H9 (cell line): ENCODE measurements around the gene PTPN23. TPM values are rescaled to one million over a fixed set of nuclear protein-coding genes. Genes with fewer than 3 reads are reported as not detected.
A peak's percentile ranks its signal among the peaks of the same experiment; 100 is the strongest.

Experiments used
- DNase-seq: peaks from one replicate; pipeline ENCODE4 v3.0.0-alpha.2; 2017
- H2AFZ ChIP-seq: one replicate; pipeline ENCODE4 v1.6.1; 2013; ENCODE audit warnings: mild to moderate bottlenecking, low read length, control low read depth, moderate library complexity
- H2AK5ac ChIP-seq: 2 replicates; pipeline ENCODE4 v1.6.1; 2013; ENCODE audit warnings: low read length, control low read depth, mixed read lengths; ENCODE audit not compliant: insufficient read length
- H2BK120ac ChIP-seq: one replicate; pipeline ENCODE4 v1.6.1; 2013; ENCODE audit warnings: low read depth, mild to moderate bottlenecking, low read length, control low read depth, inconsistent platforms; ENCODE audit not compliant: poor library complexity, severe bottlenecking
- H2BK12ac ChIP-seq: 2 replicates; pipeline ENCODE4 v1.6.1; 2013; ENCODE audit warnings: low read length, control low read depth, mixed read lengths, low read depth; ENCODE audit not compliant: insufficient read length
- H2BK15ac ChIP-seq: 2 replicates; pipeline ENCODE4 v1.6.1; 2013; ENCODE audit warnings: low read depth, low read length, control low read depth
- H2BK20ac ChIP-seq: one replicate; pipeline ENCODE4 v1.6.1; 2013; ENCODE audit warnings: low read depth, mild to moderate bottlenecking, low read length, control low read depth, inconsistent platforms; ENCODE audit not compliant: poor library complexity, severe bottlenecking
- H2BK5ac ChIP-seq: 2 replicates; pipeline ENCODE4 v1.6.1; 2013; ENCODE audit warnings: low read length, control low read depth, mixed read lengths; ENCODE audit not compliant: insufficient read length
- H3K14ac ChIP-seq: 2 replicates; pipeline ENCODE4 v1.6.1; 2013; ENCODE audit warnings: low read length, control low read depth; ENCODE audit not compliant: insufficient read depth
- H3K18ac ChIP-seq: 2 replicates; pipeline ENCODE4 v1.6.1; 2013; ENCODE audit warnings: low read depth, mild to moderate bottlenecking, mixed read lengths, low read length, control low read depth; ENCODE audit not compliant: insufficient read length
- H3K23ac ChIP-seq: 2 replicates; pipeline ENCODE4 v1.6.1; 2013; ENCODE audit warnings: low read length, control low read depth, mixed read lengths, low read depth; ENCODE audit not compliant: insufficient read length
- H3K23me2 ChIP-seq: 2 replicates; pipeline ENCODE4 v1.6.1; 2013; ENCODE audit warnings: low read depth, mild to moderate bottlenecking, mixed read lengths, low read length, control low read depth; ENCODE audit not compliant: insufficient read length, poor library complexity, severe bottlenecking
- H3K27ac ChIP-seq: 2 replicates; pipeline ENCODE4 v1.5.1; 2013; ENCODE audit warnings: low read length, control low read depth, mixed read lengths, low read depth; ENCODE audit not compliant: insufficient read length
- H3K27me3 ChIP-seq: 2 replicates; pipeline ENCODE4 v1.6.1; 2013; ENCODE audit warnings: low read length, control low read depth, inconsistent platforms; ENCODE audit not compliant: insufficient read depth
- H3K4ac ChIP-seq: 2 replicates; pipeline ENCODE4 v1.6.1; 2013; ENCODE audit warnings: low read depth, mild to moderate bottlenecking, control low read depth, inconsistent platforms, low read length, moderate library complexity
- H3K4me1 ChIP-seq: 2 replicates; pipeline ENCODE4 v1.6.1; 2013; ENCODE audit warnings: low read length, control low read depth, inconsistent platforms; ENCODE audit not compliant: insufficient read depth
- H3K4me2 ChIP-seq: 2 replicates; pipeline ENCODE4 v1.6.1; 2013; ENCODE audit warnings: low read length, control low read depth, mixed read lengths; ENCODE audit not compliant: insufficient read length, insufficient read depth
- H3K56ac ChIP-seq: 2 replicates; pipeline ENCODE4 v1.6.1; 2013; ENCODE audit warnings: low read depth, mild to moderate bottlenecking, mixed read lengths, low read length, control low read depth; ENCODE audit not compliant: insufficient read length
- H3K79me1 ChIP-seq: 2 replicates; pipeline ENCODE4 v1.6.1; 2013; ENCODE audit warnings: low read depth, mild to moderate bottlenecking, moderate library complexity, low read length, control low read depth, inconsistent platforms; ENCODE audit not compliant: insufficient read depth, poor library complexity, severe bottlenecking
- H3K79me2 ChIP-seq: 2 replicates; pipeline ENCODE4 v1.6.1; 2013; ENCODE audit warnings: low read length, control low read depth, inconsistent platforms; ENCODE audit not compliant: insufficient read depth
- H3K9ac ChIP-seq: 2 replicates; pipeline ENCODE4 v1.6.1; 2013; ENCODE audit warnings: low read length, control low read depth, mixed read lengths; ENCODE audit not compliant: insufficient read length; ENCODE audit errors: extremely low read depth
- H3K9me3 ChIP-seq: one replicate; pipeline ENCODE4 v1.6.1; 2013; ENCODE audit warnings: low read depth, low read length, inconsistent platforms; ENCODE audit not compliant: control insufficient read depth
- H3T11ph ChIP-seq: one replicate; pipeline ENCODE4 v1.6.1; 2013; ENCODE audit warnings: mild to moderate bottlenecking, low read length, control low read depth, inconsistent platforms
- H4K20me1 ChIP-seq: one replicate; pipeline ENCODE4 v1.6.1; 2013; ENCODE audit not compliant: control insufficient read depth, insufficient read length, insufficient read depth
- H4K5ac ChIP-seq: 2 replicates; pipeline ENCODE4 v1.6.1; 2013; ENCODE audit warnings: low read depth, mild to moderate bottlenecking, mixed read lengths, low read length, control low read depth; ENCODE audit not compliant: insufficient read length
- H4K8ac ChIP-seq: replicated peaks from 2 replicates; pipeline ENCODE4 v1.6.1; 2013; ENCODE audit warnings: low read length, control low read depth, mixed read lengths, low read depth; ENCODE audit not compliant: insufficient read length
- H4K91ac ChIP-seq: 2 replicates; pipeline ENCODE4 v1.6.1; 2013; ENCODE audit warnings: low read depth, mild to moderate bottlenecking, moderate library complexity, mixed read lengths, low read length, control low read depth; ENCODE audit not compliant: insufficient read length
- H3K27ac Mint-ChIP-seq, 3 experiments: 2 replicates in 2 of 3; 3 replicates in 1 of 3; pipeline ENCODE4 v1.8.0; 2020 to 2021; ENCODE audit warnings: mixed read lengths in 3 of 3, mild to moderate bottlenecking in 1 of 3, moderate library complexity in 1 of 3
- H3K27me3 Mint-ChIP-seq: 2 replicates; pipeline ENCODE4 v1.8.0; 2021; ENCODE audit warnings: low read depth, mild to moderate bottlenecking, moderate library complexity, mixed read lengths
- H3K36me3 Mint-ChIP-seq, 3 experiments: 2 replicates in 2 of 3; 3 replicates in 1 of 3; pipeline ENCODE4 v1.8.0; 2020 to 2021; ENCODE audit warnings: low read depth in 3 of 3, mixed read lengths in 3 of 3; ENCODE audit not compliant: insufficient read depth in 1 of 3
- H3K4me1 Mint-ChIP-seq, 2 experiments: 2 replicates each; pipeline ENCODE4 v1.8.0; 2020; ENCODE audit warnings: mixed read lengths in 2 of 2
- H3K4me3 Mint-ChIP-seq, 2 experiments: 2 replicates in 1 of 2; 3 replicates in 1 of 2; pipeline ENCODE4 v1.8.0; 2020 to 2021; ENCODE audit warnings: mild to moderate bottlenecking in 2 of 2, mixed read lengths in 2 of 2, moderate library complexity in 1 of 2
- H3K9me3 Mint-ChIP-seq, 2 experiments: 2 replicates in 1 of 2; 3 replicates in 1 of 2; pipeline ENCODE4 v1.8.0; 2020; ENCODE audit warnings: mild to moderate bottlenecking in 2 of 2, mixed read lengths in 2 of 2, moderate library complexity in 1 of 2
- WGBS: extraction: QIAGEN DNeasy Blood & Tissue Kit; methylation state at CpG from one replicate; pipeline ENCODE4 v1.1.7; 2013; ENCODE audit warnings: missing lambda C conversion rate, low lambda C conversion rate, mixed read lengths; ENCODE audit not compliant: insufficient read length; ENCODE audit errors: extremely low coverage; 5-methylcytosine and 5-hydroxymethylcytosine counted together
- total RNA-seq: library from RNA; stranded (reverse); gene quantifications from 2 replicates; pipeline ENCODE4 v1.2.1, GENCODE V29; 2021
- TF ChIP-seq, protein P1 (sequence below): fragments of 200-600 bp; sonication (generic); conservative IDR thresholded peaks from 3 replicates; pipeline ENCODE4 v1.8.0; 2021; ENCODE audit warnings: antibody characterized with exemption, mild to moderate bottlenecking

The PTPN23 gene
- total RNA-seq, 1 experiment from 2014 or later: 42.2 TPM

- H3K9me3 ChIP-seq: no peaks in the 10 kb centered on the region
- H3K23ac ChIP-seq: no peak overlapping the region
- TF ChIP-seq, protein P1, sequence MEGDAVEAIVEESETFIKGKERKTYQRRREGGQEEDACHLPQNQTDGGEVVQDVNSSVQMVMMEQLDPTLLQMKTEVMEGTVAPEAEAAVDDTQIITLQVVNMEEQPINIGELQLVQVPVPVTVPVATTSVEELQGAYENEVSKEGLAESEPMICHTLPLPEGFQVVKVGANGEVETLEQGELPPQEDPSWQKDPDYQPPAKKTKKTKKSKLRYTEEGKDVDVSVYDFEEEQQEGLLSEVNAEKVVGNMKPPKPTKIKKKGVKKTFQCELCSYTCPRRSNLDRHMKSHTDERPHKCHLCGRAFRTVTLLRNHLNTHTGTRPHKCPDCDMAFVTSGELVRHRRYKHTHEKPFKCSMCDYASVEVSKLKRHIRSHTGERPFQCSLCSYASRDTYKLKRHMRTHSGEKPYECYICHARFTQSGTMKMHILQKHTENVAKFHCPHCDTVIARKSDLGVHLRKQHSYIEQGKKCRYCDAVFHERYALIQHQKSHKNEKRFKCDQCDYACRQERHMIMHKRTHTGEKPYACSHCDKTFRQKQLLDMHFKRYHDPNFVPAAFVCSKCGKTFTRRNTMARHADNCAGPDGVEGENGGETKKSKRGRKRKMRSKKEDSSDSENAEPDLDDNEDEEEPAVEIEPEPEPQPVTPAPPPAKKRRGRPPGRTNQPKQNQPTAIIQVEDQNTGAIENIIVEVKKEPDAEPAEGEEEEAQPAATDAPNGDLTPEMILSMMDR: no peak
- H2BK120ac ChIP-seq: no peak overlapping the region
- H3K9ac ChIP-seq: no peak overlapping the region
- H2BK20ac ChIP-seq: no peak overlapping the region
- H3K27ac ChIP-seq: no peak overlapping the region
- H2BK15ac ChIP-seq: no peak overlapping the region
- no peaks in the 10 kb centered on the region for H3K23me2 ChIP-seq
- no peak overlapping the region for H4K8ac ChIP-seq
- peaks cover 4 to 11% of the 10 kb centered on the region in 2 experiments for H3K4me1 Mint-ChIP-seq
- no CpG with 5 or more reads among the region's 11 CpGs for WGBS
- no peaks in the 10 kb centered on the region for H3K4me1 ChIP-seq
- peaks cover 24 to 56% (median 30%) of the 10 kb centered on the region in 3 experiments for H3K36me3 Mint-ChIP-seq
- no peak overlapping the region for H2AFZ ChIP-seq
- no peak overlapping the region for H3T11ph ChIP-seq
- H4K5ac ChIP-seq: no peak overlapping the region
- H4K91ac ChIP-seq: no peak overlapping the region
- H3K9me3 Mint-ChIP-seq: no peaks in the 10 kb centered on the region
- no peak overlapping the region for H3K27ac Mint-ChIP-seq
- H3K27me3 ChIP-seq: no peaks in the 10 kb centered on the region
- H3K27me3 Mint-ChIP-seq: no peaks in the 10 kb centered on the region; the same call in 1 of the 2 replicates
- no peak overlapping the region for H2AK5ac ChIP-seq
- no peak overlapping the region for H3K4ac ChIP-seq
- H3K79me2 ChIP-seq: no peaks in the 10 kb centered on the region
- H3K14ac ChIP-seq: no peak overlapping the region
- H2BK5ac ChIP-seq: no peak overlapping the region
- no peak overlapping the region for H3K18ac ChIP-seq
- no peak overlapping the region for H3K4me2 ChIP-seq
- no peaks in the 10 kb centered on the region for H3K79me1 ChIP-seq
- H3K4me3 Mint-ChIP-seq: no peak overlapping the region
- H2BK12ac ChIP-seq: no peak overlapping the region
- H4K20me1 ChIP-seq: peaks cover 2% of the 10 kb centered on the region
- DNase-seq: peak; percentile 11
- H3K56ac ChIP-seq: no peak overlapping the region
Observed at GRCh38 chr3:47425383-47425778, 44.6 kb downstream of the PTPN23 start.
